GM23338 (cell line): ENCODE data around the gene GPATCH2. TPM values are rescaled to one million over a fixed set of nuclear protein-coding genes. Genes with fewer than 3 reads are reported as not detected.

Experiments
- ATAC-seq: fragments of 200-7000 bp; cut with Tn5 transposase; 3 replicates; pipeline ENCODE4 v1.9.1; 2020
- DNase-seq: peaks from one replicate; pipeline ENCODE4 v3.0.0-alpha.2; 2015; ENCODE audit warnings: low spot score
- H2AFZ ChIP-seq: fragments of 200-600 bp; sonication (generic); 2 replicates; pipeline ENCODE4 v1.8.0; 2016; ENCODE audit warnings: antibody characterized with exemption, mild to moderate bottlenecking, moderate library complexity
- H3F3A ChIP-seq: fragments of 200-600 bp; sonication (generic); replicated peaks from 2 replicates; pipeline ENCODE4 v1.8.0; 2017; ENCODE audit warnings: antibody characterized with exemption, mixed run types, low read depth
- H3K27ac ChIP-seq: fragments of 200-600 bp; sonication (generic); 2 replicates; pipeline ENCODE4 v1.6.1; 2016; ENCODE audit warnings: low read depth
- H3K27me3 ChIP-seq: fragments of 200-600 bp; sonication (generic); 2 replicates; pipeline ENCODE4 v1.8.0; 2016; ENCODE audit warnings: mild to moderate bottlenecking, mixed run types, moderate library complexity; ENCODE audit not compliant: insufficient read depth
- H3K36me3 ChIP-seq: fragments of 200-600 bp; sonication (generic); 2 replicates; pipeline ENCODE4 v1.8.0; 2016; ENCODE audit warnings: mild to moderate bottlenecking; ENCODE audit not compliant: insufficient read depth
- H3K4me1 ChIP-seq: fragments of 200-600 bp; sonication (generic); 2 replicates; pipeline ENCODE4 v1.8.0; 2016; ENCODE audit warnings: mild to moderate bottlenecking, moderate library complexity; ENCODE audit not compliant: insufficient read depth
- H3K4me2 ChIP-seq: fragments of 200-600 bp; sonication (generic); 2 replicates; pipeline ENCODE4 v1.7.1; 2017; ENCODE audit warnings: mixed run types
- H3K4me3 ChIP-seq: fragments of 200-600 bp; sonication (generic); 2 replicates; pipeline ENCODE4 v1.6.1; 2016; ENCODE audit warnings: mixed run types
- H3K79me2 ChIP-seq: fragments of 200-600 bp; sonication (generic); replicated peaks from 2 replicates; pipeline ENCODE4 v1.8.0; 2017; ENCODE audit warnings: mild to moderate bottlenecking; ENCODE audit not compliant: insufficient read depth
- H3K9me2 ChIP-seq: fragments of 200-600 bp; sonication (generic); 2 replicates; pipeline ENCODE4 v1.8.0; 2017; ENCODE audit not compliant: insufficient read depth
- H4K20me1 ChIP-seq: fragments of 200-600 bp; sonication (generic); replicated peaks from 2 replicates; pipeline ENCODE4 v1.8.0; 2017; ENCODE audit warnings: mild to moderate bottlenecking; ENCODE audit not compliant: insufficient read depth
- H3K27ac Mint-ChIP-seq: 2 replicates; pipeline ENCODE4 v1.8.0; 2020; ENCODE audit warnings: inconsistent platforms, mild to moderate bottlenecking, moderate library complexity, mixed read lengths
- H3K27me3 Mint-ChIP-seq: 3 replicates; pipeline ENCODE4 v1.8.0; 2022; ENCODE audit warnings: low read depth, mild to moderate bottlenecking, moderate library complexity, mixed read lengths, inconsistent platforms; ENCODE audit not compliant: insufficient read depth, poor library complexity
- H3K36me3 Mint-ChIP-seq: 3 replicates; pipeline ENCODE4 v1.8.0; 2021; ENCODE audit warnings: low read depth, mild to moderate bottlenecking, inconsistent platforms, moderate library complexity, mixed read lengths
- H3K4me1 Mint-ChIP-seq: 3 replicates; pipeline ENCODE4 v1.8.0; 2020; ENCODE audit warnings: mild to moderate bottlenecking, inconsistent platforms, mixed read lengths
- H3K4me3 Mint-ChIP-seq: 3 replicates; pipeline ENCODE4 v1.8.0; 2021; ENCODE audit warnings: moderate library complexity, mild to moderate bottlenecking, inconsistent platforms, mixed read lengths
- H3K9me3 Mint-ChIP-seq: 3 replicates; pipeline ENCODE4 v1.8.0; 2020; ENCODE audit warnings: moderate library complexity, mild to moderate bottlenecking, inconsistent platforms, mixed read lengths
- CREB1 ChIP-seq: fragments of 250-450 bp; sonication (Bioruptor Pico); IDR thresholded peaks from 2 replicates; pipeline ENCODE4 v1.5.0; 2020; ENCODE audit warnings: low read depth, mild to moderate bottlenecking, moderate library complexity
- CTCF ChIP-seq, 2 experiments: fragments of 200-600 bp in 1 of 2; sonication (generic) in 1 of 2; conservative IDR thresholded peaks; 2 replicates each; pipeline versions ENCODE4 v1.5.1 to v1.6.1; 2016 to 2017; ENCODE audit warnings: antibody characterized with exemption in 2 of 2, low read depth in 2 of 2, mild to moderate bottlenecking in 2 of 2, moderate library complexity in 1 of 2
- EZH2 ChIP-seq: fragments of 200-600 bp; sonication (generic); IDR thresholded peaks from one replicate; pipeline ENCODE4 v1.8.0; 2017; ENCODE audit warnings: antibody characterized with exemption, mild to moderate bottlenecking, low read depth; ENCODE audit not compliant: unreplicated experiment
- EZH2phosphoT487 ChIP-seq: fragments of 200-600 bp; sonication (generic); IDR thresholded peaks from one replicate; pipeline ENCODE4 v1.8.1; 2018; ENCODE audit warnings: antibody characterized with exemption; ENCODE audit not compliant: unreplicated experiment
- JUNB ChIP-seq: IDR thresholded peaks from one replicate; pipeline ENCODE4 v1.6.1; 2016; ENCODE audit warnings: antibody characterized with exemption; ENCODE audit not compliant: unreplicated experiment
- NANOG ChIP-seq: IDR thresholded peaks from 2 replicates; pipeline ENCODE4 v1.6.1; 2016; ENCODE audit warnings: antibody characterized with exemption, borderline replicate concordance
- POLR2AphosphoS5 ChIP-seq: IDR thresholded peaks from 2 replicates; pipeline ENCODE4 v1.6.1; 2016; ENCODE audit warnings: antibody characterized with exemption, low read depth
- STAT1 ChIP-seq: IDR thresholded peaks from one replicate; pipeline ENCODE4 v1.6.1; 2016; ENCODE audit warnings: antibody characterized with exemption; ENCODE audit not compliant: unreplicated experiment
- ZNF462 ChIP-seq: fragments of 250-450 bp; sonication (Bioruptor Pico); IDR thresholded peaks from 2 replicates; pipeline ENCODE4 v1.5.0; 2020; ENCODE audit warnings: mild to moderate bottlenecking, moderate library complexity
- polyA plus RNA-seq: library from polyadenylated mRNA; unstranded; fragments of >200 nt; fragmentation: Nextera tagmentation; extraction: Ambion mirVana; gene quantifications from 2 replicates; pipeline ENCODE4 v1.2.1, GENCODE V29; 2016
- total RNA-seq: library from RNA; depleted of rRNA; stranded (reverse); fragments of >200 nt; shearing (Covaris generic); gene quantifications from 2 replicates; pipeline ENCODE4 v1.2.3, GENCODE V29; 2014

The GPATCH2 gene
- total and polyA plus RNA-seq, 2 experiments from 2014 or later: 12.3 to 26.7 TPM

- TF ChIP-seq CREB1 (CRISPR knock-in tag) (no peak), NANOG (no peak), STAT1 (no peak), EZH2phosphoT487 (no peak), ZNF462 (CRISPR knock-in tag) (no peak), EZH2 (no peak), POLR2AphosphoS5 (no peak)
Observed at GRCh38 chr1:217599154-217599553, 31.7 kb downstream of the GPATCH2 start (continued).

DNA sequence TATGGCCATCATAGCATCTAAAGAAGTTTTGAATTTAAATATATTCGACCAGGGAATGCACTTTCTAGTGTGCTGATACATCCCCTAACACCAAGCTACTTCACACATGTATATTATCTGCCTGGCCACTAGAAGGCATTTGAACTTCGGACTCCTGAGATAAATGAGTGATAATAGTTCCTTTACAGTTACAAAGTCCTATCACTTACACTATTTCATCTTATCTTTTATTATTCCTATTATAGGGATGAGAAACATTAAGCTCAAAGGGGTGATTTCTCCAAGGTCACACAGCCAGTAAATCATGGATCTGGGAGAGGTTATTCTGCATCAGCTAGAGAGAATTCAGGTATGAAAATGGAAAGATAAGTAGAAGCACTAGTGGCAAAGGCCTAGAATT lies 40.3 kb downstream of the GPATCH2 start:
- no peaks in the 10 kb centered on the region for H3K9me3 Mint-ChIP-seq
- Histone ChIP-seq H3K27me3 (no peaks in the 10 kb centered on the region), H3K4me1 (no peaks in the 10 kb centered on the region), H3F3A (no peaks in the 10 kb centered on the region), H3K79me2 (no peaks in the 10 kb centered on the region), H3K4me3 (no peak overlapping the region), H3K27ac (no peak overlapping the region), H2AFZ (no peak overlapping the region), H3K9me2 (no peaks in the 10 kb centered on the region), H3K36me3 (no peaks in the 10 kb centered on the region), H3K4me2 (no peak overlapping the region), H4K20me1 (0 out of 2 replicates have a peak, but pooled peaks cover 3% of the 10 kb centered on the region)
- H3K4me3 Mint-ChIP-seq: no peak overlapping the region
- ATAC-seq: no peak
- H3K4me1 Mint-ChIP-seq: no peaks in the 10 kb centered on the region
- H3K27me3 Mint-ChIP-seq: no peaks in the 10 kb centered on the region
- peak; percentile 19 to 50; a peak in 2 of 4 replicates for TF ChIP-seq CTCF (conservative IDR thresholded peaks at IDR 0.05; ENCODE audit: low read depth in 2 of 2)
- TF ChIP-seq JUNB: no peak
- peak; percentile 8 for DNase-seq
- no peak overlapping the region for H3K27ac Mint-ChIP-seq
- H3K36me3 Mint-ChIP-seq: no peaks in the 10 kb centered on the region
